AG04450 (cell line): ENCODE measurements around the gene PTCD1. TPM values are rescaled to one million over a fixed set of nuclear protein-coding genes. Genes with fewer than 3 reads are reported as not detected.

Experiments used
- CTCF ChIA-PET: fragments of 300-600, 350-600 bp; formaldehyde crosslinking; extraction: SDS; loops from one replicate; lab custom pipeline; 2022; ENCODE audit warnings: antibody characterized with exemption, inconsistent platforms; lab: Charles Lee
- POLR2A ChIA-PET: fragments of 350-600 bp; formaldehyde crosslinking; extraction: SDS; loops from one replicate; lab custom pipeline; 2021; ENCODE audit warnings: antibody characterized with exemption, inconsistent platforms; lab: Yijun Ruan, JAX
- DNase-seq: peaks from one replicate; pipeline ENCODE4 v3.0.0-alpha.2; 2011; ENCODE audit warnings: low read depth, low spot score
- H3K27ac ChIP-seq: one replicate; pipeline ENCODE4 v1.5.1; 2012; ENCODE audit warnings: low read depth, low read length, control low read depth
- H3K27me3 ChIP-seq: one replicate; pipeline ENCODE4 v1.6.0; 2012; ENCODE audit warnings: low read length; ENCODE audit not compliant: control insufficient read depth, insufficient read depth
- H3K4me3 ChIP-seq: 2 replicates; pipeline ENCODE4 v1.5.1; 2011; ENCODE audit warnings: mild to moderate bottlenecking, low read depth, low read length, control low read depth
- H3K9me3 ChIP-seq: 2 replicates; pipeline ENCODE4 v1.5.1; 2012; ENCODE audit warnings: low read length; ENCODE audit not compliant: control insufficient read depth, insufficient read depth
- polyA plus RNA-seq: library from polyadenylated mRNA; depleted of rRNA; stranded (reverse); fragments of >200 nt; gene quantifications from 2 replicates; pipeline ENCODE4 v1.2.3, GENCODE V29; 2011
- TF ChIP-seq, protein P1 (sequence below): IDR thresholded peaks from 2 replicates; pipeline ENCODE4 v1.5.1; 2011; ENCODE audit warnings: low read depth, low read length, control low read depth, inconsistent platforms

Gene PTCD1
- polyA plus RNA-seq, 1 experiment, result 2.7 TPM

DNA sequence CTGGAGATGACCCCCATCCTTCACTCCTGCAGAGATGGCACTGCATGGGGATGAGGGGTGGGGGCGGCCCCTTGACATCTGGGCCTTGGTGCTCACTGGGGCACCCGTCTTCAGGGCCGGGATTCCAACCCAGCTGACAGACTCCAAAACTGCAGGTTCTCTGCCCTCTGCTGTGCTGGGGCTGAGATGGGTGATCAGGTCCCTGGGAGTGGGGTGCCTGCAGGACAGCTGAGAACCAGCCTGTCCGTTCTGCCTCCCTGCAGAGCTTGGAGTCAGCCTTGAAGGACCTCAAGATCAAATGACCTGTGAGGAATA lies 44.5 kb downstream of the PTCD1 start:
- POLR2A ChIA-PET, result interaction anchor here (1.0 kb wide), 1 partner anchor 13 kb away, joined by 3 read pairs; no protein-coding TSS in a partner anchor

DNA sequence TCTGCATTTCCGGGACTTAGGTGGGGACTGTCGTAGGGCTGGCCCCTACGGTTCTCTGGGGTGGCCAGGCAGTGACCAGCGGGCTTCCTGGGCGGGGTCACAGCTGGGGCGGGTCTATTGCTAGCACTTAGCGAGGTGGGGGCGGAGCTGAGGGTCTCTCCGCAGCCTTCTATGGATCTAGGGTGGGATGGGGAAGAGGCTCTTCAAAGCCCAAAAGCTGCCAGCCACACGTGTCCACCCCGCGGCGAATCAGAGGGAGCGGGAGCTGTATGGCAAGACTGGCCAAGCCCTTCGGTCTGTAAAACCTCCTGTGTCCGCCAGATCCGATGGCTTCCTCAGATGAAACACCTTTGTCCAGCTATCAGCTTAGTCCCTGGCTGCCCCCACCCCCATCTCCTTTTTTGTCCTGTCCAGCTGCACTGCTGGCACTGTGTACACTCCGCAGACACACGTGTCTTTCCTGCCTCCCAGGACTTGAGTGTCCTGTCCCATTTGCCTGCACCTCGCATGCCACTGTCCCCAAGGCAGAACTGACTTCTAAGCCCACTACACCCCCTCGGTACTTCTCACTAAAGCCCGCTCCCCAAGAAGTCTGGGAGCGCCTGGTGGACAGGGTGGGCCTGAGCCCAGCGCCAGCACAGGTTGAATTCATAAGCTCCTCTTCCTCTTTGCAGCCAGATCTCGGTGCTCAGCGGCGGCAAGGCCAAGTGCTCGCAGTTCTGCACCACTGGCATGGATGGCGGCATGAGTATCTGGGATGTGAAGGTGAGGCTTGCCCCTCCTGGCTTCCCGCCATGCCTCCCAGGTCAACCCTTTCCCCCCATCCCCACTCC lies 45.0 kb downstream of the PTCD1 start:
- CTCF ChIA-PET, result interaction anchor here (0.6 kb wide), 1 partner anchor 290 kb away, joined by 5 read pairs; no protein-coding TSS in a partner anchor
- Histone ChIP-seq H3K9me3 (no peaks in the 10 kb centered on the region; the same call in 1 of the 2 replicates), H3K27me3 (no peaks in the 10 kb centered on the region), H3K27ac (peak overlapping the region; percentile 11), H3K4me3 (peak overlapping the region; percentile 42)
- POLR2A ChIA-PET, result interaction anchor here (1.0 to 1.9 kb wide), 3 partner anchors 14 to 19 kb away, joined by 3 to 9 read pairs (median 4); partner anchors contain the start of genes BUD31 and PDAP1
- no peak for DNase-seq
- TF ChIP-seq, protein P1, sequence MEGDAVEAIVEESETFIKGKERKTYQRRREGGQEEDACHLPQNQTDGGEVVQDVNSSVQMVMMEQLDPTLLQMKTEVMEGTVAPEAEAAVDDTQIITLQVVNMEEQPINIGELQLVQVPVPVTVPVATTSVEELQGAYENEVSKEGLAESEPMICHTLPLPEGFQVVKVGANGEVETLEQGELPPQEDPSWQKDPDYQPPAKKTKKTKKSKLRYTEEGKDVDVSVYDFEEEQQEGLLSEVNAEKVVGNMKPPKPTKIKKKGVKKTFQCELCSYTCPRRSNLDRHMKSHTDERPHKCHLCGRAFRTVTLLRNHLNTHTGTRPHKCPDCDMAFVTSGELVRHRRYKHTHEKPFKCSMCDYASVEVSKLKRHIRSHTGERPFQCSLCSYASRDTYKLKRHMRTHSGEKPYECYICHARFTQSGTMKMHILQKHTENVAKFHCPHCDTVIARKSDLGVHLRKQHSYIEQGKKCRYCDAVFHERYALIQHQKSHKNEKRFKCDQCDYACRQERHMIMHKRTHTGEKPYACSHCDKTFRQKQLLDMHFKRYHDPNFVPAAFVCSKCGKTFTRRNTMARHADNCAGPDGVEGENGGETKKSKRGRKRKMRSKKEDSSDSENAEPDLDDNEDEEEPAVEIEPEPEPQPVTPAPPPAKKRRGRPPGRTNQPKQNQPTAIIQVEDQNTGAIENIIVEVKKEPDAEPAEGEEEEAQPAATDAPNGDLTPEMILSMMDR, result no peak

More for the DNA sequence above, 44.5 kb downstream of the PTCD1 start:
- Histone ChIP-seq H3K4me3 (no peak overlapping the region), H3K27me3 (no peaks in the 10 kb centered on the region), H3K9me3 (no peaks in the 10 kb centered on the region; the same call in 1 of the 2 replicates), H3K27ac (no peak overlapping the region)
- no peak for DNase-seq
- TF ChIP-seq, protein P1, result no peak
- CTCF ChIA-PET, result interaction anchor here (0.6 kb wide), 1 partner anchor 291 kb away, joined by 5 read pairs; no protein-coding TSS in a partner anchor

DNA sequence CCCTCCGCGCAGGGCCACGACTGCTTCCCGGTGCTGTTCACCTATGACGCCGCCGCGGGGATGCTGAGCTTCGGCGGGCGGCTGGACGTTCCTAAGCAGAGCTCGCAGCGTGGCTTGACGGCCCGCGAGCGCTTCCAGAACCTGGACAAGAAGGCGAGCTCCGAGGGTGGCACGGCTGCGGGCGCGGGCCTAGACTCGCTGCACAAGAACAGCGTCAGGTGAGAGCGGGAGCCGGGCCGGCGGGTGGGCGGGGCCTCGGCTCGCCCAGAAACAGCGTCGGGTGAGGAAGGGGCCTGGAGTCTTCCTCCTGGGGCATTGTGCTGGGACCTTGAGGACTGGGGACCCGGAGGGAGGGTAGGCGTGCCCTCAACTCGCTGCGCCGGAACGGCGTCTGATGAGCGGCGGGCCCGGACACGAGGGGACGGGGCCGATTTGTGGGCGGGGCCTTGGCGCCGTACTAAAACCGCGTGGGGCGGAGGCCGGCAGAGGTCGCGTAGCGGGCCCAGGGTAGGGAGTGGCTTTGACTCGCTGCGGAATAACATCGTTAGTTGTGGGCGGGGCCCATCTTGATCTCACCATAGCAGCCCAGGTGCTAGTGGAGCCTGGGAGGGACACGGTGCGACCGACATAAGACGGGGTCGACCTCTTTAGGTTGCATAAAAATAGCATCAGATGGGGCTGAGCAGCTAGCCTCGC lies 45.8 kb downstream of the PTCD1 start:
- H3K4me3 ChIP-seq, result peak overlapping the region; percentile 42
- H3K27ac ChIP-seq, result peak overlapping the region; percentile 31
- ChIA-PET CTCF (interaction anchor here (0.6 kb wide), 1 partner anchor 11 kb away, joined by 3 read pairs; no protein-coding TSS in a partner anchor), POLR2A (interaction anchor here (0.9 to 1.9 kb wide), 3 partner anchors 16 to 30 kb away, joined by 3 to 9 read pairs (median 4); partner anchors contain the start of genes BUD31 and PDAP1)
- H3K27me3 ChIP-seq, result no peaks in the 10 kb centered on the region
- no peaks in the 10 kb centered on the region; the same call in 1 of the 2 replicates for H3K9me3 ChIP-seq
- DNase-seq, result no peak
- TF ChIP-seq, protein P1, result no peak

DNA sequence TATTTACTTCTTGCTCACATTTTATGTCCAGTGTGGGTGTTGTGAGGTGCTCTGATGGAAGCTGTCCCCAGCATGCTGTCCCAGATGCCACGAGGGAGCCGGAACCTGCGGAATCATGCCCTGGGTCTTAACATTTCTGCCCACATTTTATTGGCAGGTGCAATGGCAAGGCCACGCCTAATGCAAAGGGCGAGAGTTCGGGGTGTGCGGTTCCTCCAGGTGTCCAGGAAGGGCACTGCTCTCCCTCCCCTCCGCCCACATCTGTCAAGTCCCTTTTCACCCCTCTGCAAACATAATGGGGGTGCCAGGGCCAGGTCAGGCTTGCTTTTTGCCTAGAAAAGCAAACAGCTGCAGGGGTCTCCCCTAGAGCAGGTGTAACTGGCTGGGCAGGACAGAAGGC lies 46.6 kb downstream of the PTCD1 start:
- no peaks in the 10 kb centered on the region; the same call in 1 of the 2 replicates for H3K9me3 ChIP-seq
- H3K27ac ChIP-seq, result no peak overlapping the region
- TF ChIP-seq, protein P1, result no peak
- POLR2A ChIA-PET, result interaction anchor here (0.9 to 1.9 kb wide), 3 partner anchors 16 to 29 kb away, joined by 3 to 9 read pairs (median 5); partner anchors contain the start of genes ARPC1B, BUD31 and PDAP1
- H3K4me3 ChIP-seq, result no peak overlapping the region
- CTCF ChIA-PET, result interaction anchor here (0.6 kb wide), 1 partner anchor 10 kb away, joined by 3 read pairs; no protein-coding TSS in a partner anchor
- H3K27me3 ChIP-seq, result no peaks in the 10 kb centered on the region
- DNase-seq, result no peak
